Measurements from ENCODE around the gene CHI3L2. TPM values are rescaled to one million over a fixed set of nuclear protein-coding genes. Genes with fewer than 3 reads are reported as not detected.

Gene CHI3L2
- total and polyA plus RNA-seq, 2 donors from 2014 or later = 5.8 to 27.2 TPM

- Histone ChIP-seq H3K27me3 (ENCODE audit: control insufficient read depth, insufficient read depth, low read length) (no peaks in the 10 kb centered on the region), H3K27ac (ENCODE audit: low read depth in 2 of 2, low read length in 2 of 2) (no peak overlapping the region), H3K9me3 (ENCODE audit: control insufficient read depth in 2 of 3, insufficient read depth in 1 of 3, low read length in 3 of 3) (no peaks in the 10 kb centered on the region), H3K4me3 (ENCODE audit: low read length in 3 of 3) (no peak overlapping the region), H3K36me3 (ENCODE audit: control insufficient read depth in 2 of 3, insufficient read depth in 3 of 3, low read length in 3 of 3) (no peaks in the 10 kb centered on the region), H3K4me1 (ENCODE audit: control insufficient read depth in 2 of 3, insufficient read depth in 2 of 3, low read depth in 1 of 3, low read length in 3 of 3) (no peaks in the 10 kb centered on the region), H3K9ac (ENCODE audit: low read length in 3 of 3) (no peak overlapping the region)
- intact Hi-C loops (cut with DNase I) = no loop called here
- TF ChIP-seq CTCF (IDR thresholded peaks at IDR 0.05; ENCODE audit: borderline replicate concordance, extremely low read depth, insufficient read depth) = no peak
- FAIRE-seq = no peak
- no peak for DNase-seq
Measured at GRCh38 chr1:111247125-111247838, 19.8 kb downstream of the CHI3L2 start.

- Histone ChIP-seq H3K27ac (ENCODE audit: low read depth in 2 of 2, low read length in 2 of 2) (no peak overlapping the region), H3K9me3 (ENCODE audit: control insufficient read depth in 2 of 3, insufficient read depth in 1 of 3, low read length in 3 of 3) (no peaks in the 10 kb centered on the region), H3K4me1 (ENCODE audit: control insufficient read depth in 2 of 3, insufficient read depth in 2 of 3, low read depth in 1 of 3, low read length in 3 of 3) (no peaks in the 10 kb centered on the region), H3K9ac (ENCODE audit: low read length in 3 of 3) (no peak overlapping the region), H3K27me3 (ENCODE audit: control insufficient read depth, insufficient read depth, low read length) (no peaks in the 10 kb centered on the region), H3K36me3 (ENCODE audit: control insufficient read depth in 2 of 3, insufficient read depth in 3 of 3, low read length in 3 of 3) (no peaks in the 10 kb centered on the region), H3K4me3 (ENCODE audit: low read length in 3 of 3) (no peak overlapping the region)
- TF ChIP-seq CTCF (IDR thresholded peaks at IDR 0.05; ENCODE audit: borderline replicate concordance, extremely low read depth, insufficient read depth) = no peak
- intact Hi-C loops (cut with DNase I) = no loop called here
- FAIRE-seq (no peak), DNase-seq (no peak)
Measured at GRCh38 chr1:111249960-111250359, 22.4 kb downstream of the CHI3L2 start.

GRCh38 chr1:111251570-111251969 lies 24.1 kb downstream of the CHI3L2 start:
- DNase-seq (no peak), FAIRE-seq (no peak)
- intact Hi-C loops (cut with DNase I) = no loop called here
- no peaks in the 10 kb centered on the region for H3K4me1 ChIP-seq (ENCODE audit: control insufficient read depth in 2 of 3, insufficient read depth in 2 of 3, low read depth in 1 of 3, low read length in 3 of 3)
- H3K9me3 ChIP-seq (ENCODE audit: control insufficient read depth in 2 of 3, insufficient read depth in 1 of 3, low read length in 3 of 3) = no peaks in the 10 kb centered on the region
- no peak overlapping the region for H3K4me3 ChIP-seq (ENCODE audit: low read length in 3 of 3)
- no peak overlapping the region for H3K27ac ChIP-seq (ENCODE audit: low read depth in 2 of 2, low read length in 2 of 2)
- no peaks in the 10 kb centered on the region for H3K36me3 ChIP-seq (ENCODE audit: control insufficient read depth in 2 of 3, insufficient read depth in 3 of 3, low read length in 3 of 3)
- H3K27me3 ChIP-seq (ENCODE audit: control insufficient read depth, insufficient read depth, low read length) = no peaks in the 10 kb centered on the region
- H3K9ac ChIP-seq (ENCODE audit: low read length in 3 of 3) = no peak overlapping the region
- TF ChIP-seq CTCF (IDR thresholded peaks at IDR 0.05; ENCODE audit: borderline replicate concordance, extremely low read depth, insufficient read depth) = no peak

- Histone ChIP-seq H3K4me3 (ENCODE audit: low read length in 3 of 3) (no peak overlapping the region), H3K4me1 (ENCODE audit: control insufficient read depth in 2 of 3, insufficient read depth in 2 of 3, low read depth in 1 of 3, low read length in 3 of 3) (no peaks in the 10 kb centered on the region), H3K27ac (ENCODE audit: low read depth in 2 of 2, low read length in 2 of 2) (no peak overlapping the region), H3K9ac (ENCODE audit: low read length in 3 of 3) (no peak overlapping the region), H3K27me3 (ENCODE audit: control insufficient read depth, insufficient read depth, low read length) (no peaks in the 10 kb centered on the region), H3K36me3 (ENCODE audit: control insufficient read depth in 2 of 3, insufficient read depth in 3 of 3, low read length in 3 of 3) (no peaks in the 10 kb centered on the region), H3K9me3 (ENCODE audit: control insufficient read depth in 2 of 3, insufficient read depth in 1 of 3, low read length in 3 of 3) (no peaks in the 10 kb centered on the region)
- intact Hi-C loops (cut with DNase I) = no loop called here
- no peak for FAIRE-seq
- DNase-seq = no peak
- TF ChIP-seq CTCF (IDR thresholded peaks at IDR 0.05; ENCODE audit: borderline replicate concordance, extremely low read depth, insufficient read depth) = no peak
Measured at GRCh38 chr1:111252786-111253185, 25.3 kb downstream of the CHI3L2 start.

Data from kidney (tissue), 14 donors.